Cardiac muscle cell (in vitro differentiated cells and primary cell): ENCODE measurements around the gene BMPR1A. TPM values are rescaled to one million over a fixed set of nuclear protein-coding genes. Genes with fewer than 3 reads are reported as not detected.
A peak's percentile ranks its signal among the peaks of the same experiment; 100 is the strongest.

ENCODE experiments used
- DNase-seq, 2 donors: peaks; one replicate each; pipeline versions ENCODE4 v3.0.0 to v3.0.0-alpha.2; 2010 to 2017; ENCODE audit warnings: low read depth in 1 of 2, low spot score in 1 of 2
- H3K27ac ChIP-seq: fragments of 200-600 bp; sonication (generic); 2 replicates; pipeline ENCODE4 v1.5.1; 2016
- H3K27me3 ChIP-seq: fragments of 200-600 bp; sonication (generic); 2 replicates; pipeline ENCODE4 v1.6.0; 2016; ENCODE audit warnings: control low read depth
- H3K36me3 ChIP-seq: fragments of 200-600 bp; sonication (generic); 2 replicates; pipeline ENCODE4 v1.5.1; 2016; ENCODE audit warnings: control low read depth
- H3K4me1 ChIP-seq: fragments of 200-600 bp; sonication (generic); 2 replicates; pipeline ENCODE4 v1.8.1; 2017; ENCODE audit warnings: low read depth, mild to moderate bottlenecking, mixed run types
- H3K4me3 ChIP-seq: fragments of 200-600 bp; sonication (generic); 2 replicates; pipeline ENCODE4 v1.5.1; 2016; ENCODE audit warnings: mild to moderate bottlenecking
- H3K9me3 ChIP-seq: fragments of 200-600 bp; sonication (generic); 2 replicates; pipeline ENCODE4 v1.5.1; 2017; ENCODE audit warnings: low read depth, mild to moderate bottlenecking, control low read depth
- polyA plus RNA-seq: library from polyadenylated mRNA; unstranded; fragments of >200 nt; fragmentation: Nextera tagmentation; extraction: Ambion mirVana; gene quantifications from 2 replicates; pipeline ENCODE4 v1.2.1, GENCODE V29; 2016
- total RNA-seq: library from RNA; depleted of rRNA; stranded (reverse); fragments of >200 nt; gene quantifications from 2 replicates; pipeline ENCODE4 v1.2.3, GENCODE V29; 2016
- TF ChIP-seq, protein P1 (sequence below): IDR thresholded peaks from 2 replicates; pipeline ENCODE4 v1.5.1; 2012; ENCODE audit warnings: low read depth, mild to moderate bottlenecking, low read length

Gene BMPR1A
- total and polyA plus RNA-seq, 2 experiments from 2014 or later: 35.6 to 39.4 TPM

- Histone ChIP-seq H3K4me3 (no peak overlapping the region), H3K9me3 (no peaks in the 10 kb centered on the region), H3K4me1 (no peaks in the 10 kb centered on the region), H3K27ac (no peak overlapping the region), H3K36me3 (no peaks in the 10 kb centered on the region), H3K27me3 (no peaks in the 10 kb centered on the region)
- TF ChIP-seq, protein P1, sequence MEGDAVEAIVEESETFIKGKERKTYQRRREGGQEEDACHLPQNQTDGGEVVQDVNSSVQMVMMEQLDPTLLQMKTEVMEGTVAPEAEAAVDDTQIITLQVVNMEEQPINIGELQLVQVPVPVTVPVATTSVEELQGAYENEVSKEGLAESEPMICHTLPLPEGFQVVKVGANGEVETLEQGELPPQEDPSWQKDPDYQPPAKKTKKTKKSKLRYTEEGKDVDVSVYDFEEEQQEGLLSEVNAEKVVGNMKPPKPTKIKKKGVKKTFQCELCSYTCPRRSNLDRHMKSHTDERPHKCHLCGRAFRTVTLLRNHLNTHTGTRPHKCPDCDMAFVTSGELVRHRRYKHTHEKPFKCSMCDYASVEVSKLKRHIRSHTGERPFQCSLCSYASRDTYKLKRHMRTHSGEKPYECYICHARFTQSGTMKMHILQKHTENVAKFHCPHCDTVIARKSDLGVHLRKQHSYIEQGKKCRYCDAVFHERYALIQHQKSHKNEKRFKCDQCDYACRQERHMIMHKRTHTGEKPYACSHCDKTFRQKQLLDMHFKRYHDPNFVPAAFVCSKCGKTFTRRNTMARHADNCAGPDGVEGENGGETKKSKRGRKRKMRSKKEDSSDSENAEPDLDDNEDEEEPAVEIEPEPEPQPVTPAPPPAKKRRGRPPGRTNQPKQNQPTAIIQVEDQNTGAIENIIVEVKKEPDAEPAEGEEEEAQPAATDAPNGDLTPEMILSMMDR: no peak
- DNase-seq: peak in 1 of 2 donors; percentile 50
Observed at GRCh38 chr10:86744067-86744725, 12.2 kb upstream of the BMPR1A start.

- no peak overlapping the region for H3K27ac ChIP-seq
- H3K4me1 ChIP-seq: peaks cover 8% of the 10 kb centered on the region
- no peak overlapping the region for H3K4me3 ChIP-seq
- H3K27me3 ChIP-seq: no peaks in the 10 kb centered on the region
- no peaks in the 10 kb centered on the region for H3K9me3 ChIP-seq
- H3K36me3 ChIP-seq: no peaks in the 10 kb centered on the region
- no peak for DNase-seq
- TF ChIP-seq, protein P1: no peak
Observed at GRCh38 chr10:86747796-86748581, 8.4 kb upstream of the BMPR1A start.

DNA sequence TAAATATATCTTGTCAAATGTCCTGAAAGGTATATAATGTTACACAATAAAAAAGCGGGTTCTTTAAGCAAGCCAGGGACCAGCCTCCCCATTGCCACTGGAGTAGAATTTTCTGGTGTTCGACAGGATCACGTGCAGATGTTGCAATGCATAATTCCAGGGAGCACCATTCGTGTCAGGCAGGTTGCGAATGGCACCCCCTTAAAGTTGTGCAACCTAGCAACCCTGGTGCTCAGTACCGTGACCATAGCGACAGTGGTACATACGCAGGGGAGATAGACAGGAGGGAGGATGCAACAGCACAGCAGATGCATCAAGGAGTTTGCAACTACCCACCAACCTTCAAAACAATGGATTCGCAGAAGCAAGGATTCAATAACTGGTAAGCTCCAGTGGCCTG is 6.6 kb upstream of the BMPR1A start:
- Histone ChIP-seq H3K27me3 (no peaks in the 10 kb centered on the region), H3K4me3 (no peak overlapping the region), H3K27ac (no peak overlapping the region), H3K36me3 (no peaks in the 10 kb centered on the region), H3K9me3 (no peaks in the 10 kb centered on the region), H3K4me1 (peaks cover 24% of the 10 kb centered on the region)
- TF ChIP-seq, protein P1: no peak
- DNase-seq: no peak

DNA sequence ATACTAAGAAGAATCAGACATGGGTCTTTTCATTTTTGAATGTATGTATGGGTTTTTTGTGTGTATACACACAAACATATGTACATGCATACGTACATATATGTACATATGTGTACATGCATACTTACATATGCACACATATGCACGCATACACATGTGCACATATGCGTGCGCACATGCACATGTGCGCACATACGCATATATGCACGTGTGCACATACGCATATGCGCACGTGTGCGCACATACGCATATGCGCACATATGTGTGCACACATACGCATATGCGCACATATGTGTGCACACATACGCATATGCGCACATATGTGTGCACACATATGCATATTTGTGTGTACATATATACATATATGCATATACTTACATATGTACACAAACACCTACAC is 4.9 kb upstream of the BMPR1A start:
- no peak overlapping the region for H3K4me3 ChIP-seq
- peaks cover 29% of the 10 kb centered on the region for H3K4me1 ChIP-seq
- TF ChIP-seq, protein P1: no peak
- H3K27ac ChIP-seq: no peak overlapping the region
- H3K36me3 ChIP-seq: no peaks in the 10 kb centered on the region
- no peaks in the 10 kb centered on the region for H3K9me3 ChIP-seq
- H3K27me3 ChIP-seq: no peaks in the 10 kb centered on the region
- DNase-seq: no peak

DNA sequence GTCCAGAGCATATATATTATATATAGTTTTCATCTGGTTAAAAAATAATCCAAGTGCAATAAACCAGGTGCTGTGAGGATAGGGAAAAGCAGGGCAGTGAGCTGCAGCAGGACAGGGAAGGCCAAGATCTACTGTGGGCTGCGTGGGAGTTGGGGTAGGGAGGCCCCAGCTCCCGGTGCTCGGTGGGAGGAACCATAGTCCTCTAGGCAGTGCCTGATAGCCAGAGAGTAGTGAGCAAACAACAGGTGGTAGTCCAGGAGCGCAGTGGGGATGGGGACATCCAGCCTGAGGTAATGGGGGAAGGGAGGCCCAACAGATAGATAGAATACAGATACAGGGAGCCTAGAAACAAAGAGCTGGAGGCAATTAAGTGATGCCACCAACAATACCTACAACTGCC is 4.1 kb upstream of the BMPR1A start:
- peak overlapping the region; percentile 100 for H3K27ac ChIP-seq
- H3K9me3 ChIP-seq: no peaks in the 10 kb centered on the region
- peak in 1 of 2 donors; percentile 11 for DNase-seq
- H3K36me3 ChIP-seq: no peaks in the 10 kb centered on the region
- TF ChIP-seq, protein P1: no peak
- no peak overlapping the region for H3K4me3 ChIP-seq
- no peaks in the 10 kb centered on the region for H3K27me3 ChIP-seq
- H3K4me1 ChIP-seq: peaks cover 29% of the 10 kb centered on the region
